ENCODE results near the gene UROD.
"Not testable (repeated sequence)": the region's sequence is repeated elsewhere in the genome, so short reads cannot be mapped to it uniquely, and the experiment has no call there.

Gene UROD

DNA sequence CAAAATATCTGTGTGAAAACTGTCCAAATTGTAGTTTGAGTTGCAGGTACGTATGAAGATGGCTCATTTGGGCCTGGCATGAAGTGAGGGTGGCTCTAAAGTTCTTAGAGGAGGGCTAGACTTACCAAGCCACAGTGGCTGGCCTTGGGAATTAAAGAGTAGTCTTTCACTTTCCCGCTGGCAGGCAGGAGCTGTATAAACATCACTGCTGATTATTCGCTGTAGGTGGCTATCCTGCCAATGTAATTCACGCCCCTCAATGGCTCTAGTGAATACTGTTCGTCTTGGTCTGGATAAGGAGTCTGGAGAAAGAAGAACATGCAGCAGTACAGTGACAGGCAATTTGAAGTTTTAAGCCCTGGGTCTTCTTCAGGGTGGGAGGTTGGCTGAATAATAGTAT, 31.0 kb downstream of the UROD start:
- no peak for DNase-seq

DNA sequence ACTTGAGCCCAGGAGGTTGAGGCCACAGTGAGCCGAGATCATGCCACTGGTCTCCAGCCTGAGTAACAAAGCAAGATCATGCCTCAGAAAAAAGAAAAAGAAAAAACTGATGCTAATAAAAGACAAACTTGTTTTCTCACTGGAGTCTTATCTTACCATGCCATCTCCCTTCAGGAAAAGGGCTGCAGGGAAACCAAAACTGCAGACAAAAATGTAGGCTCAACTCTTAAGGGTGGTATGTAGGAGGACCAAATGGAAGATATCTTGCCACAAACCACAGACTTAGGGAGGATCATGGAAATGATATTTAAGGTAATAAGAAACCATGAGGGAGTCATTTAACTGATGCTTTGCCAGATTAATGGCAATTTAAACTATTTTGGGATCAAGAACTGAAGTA, 32.9 kb downstream of the UROD start:
- DNase-seq, result no peak

DNA sequence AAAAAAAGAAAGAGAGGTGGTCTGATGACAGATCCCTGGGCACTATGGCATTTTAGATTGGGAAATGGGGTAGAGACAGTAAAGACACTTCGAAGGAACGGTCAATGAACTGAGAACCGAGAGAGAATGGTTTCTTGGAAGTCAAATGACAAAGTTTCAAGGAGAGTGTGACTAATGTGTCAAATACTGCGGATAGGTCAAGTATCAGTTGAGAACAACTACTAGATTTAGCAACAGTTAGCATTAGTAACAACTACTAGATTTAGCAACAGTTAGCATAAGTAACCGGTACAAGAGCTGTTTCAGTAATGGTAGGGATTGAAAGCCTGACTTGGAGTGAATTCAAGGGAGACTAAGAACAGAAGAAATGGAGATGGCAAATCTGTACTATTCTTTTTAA, 35.0 kb downstream of the UROD start:
- no peak for DNase-seq

DNA sequence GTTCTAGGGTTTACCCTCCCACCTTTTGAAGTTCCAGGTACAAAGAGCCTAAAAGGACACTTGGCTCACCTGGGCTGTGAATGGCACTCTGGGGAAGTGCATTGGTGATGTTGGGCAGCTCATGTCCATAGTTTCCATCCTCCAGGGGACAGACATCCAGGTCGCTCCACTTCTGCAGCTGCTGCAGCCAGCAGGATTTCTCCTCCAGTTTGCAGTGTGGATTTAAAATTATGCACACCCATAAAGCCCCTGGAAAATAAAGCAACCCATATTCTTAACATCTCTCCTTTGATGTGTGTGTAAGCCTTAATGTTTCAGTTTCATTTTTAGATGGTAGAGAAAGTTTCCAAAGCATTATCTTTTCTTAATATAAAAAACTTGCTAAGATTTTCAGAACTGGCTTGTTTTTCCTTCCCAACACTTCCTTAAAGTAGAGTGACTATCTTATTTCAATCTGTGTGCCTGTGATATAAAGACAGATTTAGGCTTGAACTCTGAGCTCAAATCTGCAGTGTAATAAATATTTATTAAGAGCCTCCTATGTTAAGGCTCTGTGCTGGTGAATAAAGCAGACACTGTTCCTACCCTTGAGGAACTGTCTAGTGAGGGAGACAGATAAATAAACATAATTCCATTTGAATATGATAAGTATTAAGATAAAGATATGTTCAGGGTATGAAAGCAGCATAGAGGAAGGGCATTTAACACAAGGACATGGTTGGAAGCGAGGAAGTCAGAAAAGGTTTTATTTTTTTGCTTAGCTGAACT, 39.1 kb downstream of the UROD start:
- DNase-seq, result no peak

DNA sequence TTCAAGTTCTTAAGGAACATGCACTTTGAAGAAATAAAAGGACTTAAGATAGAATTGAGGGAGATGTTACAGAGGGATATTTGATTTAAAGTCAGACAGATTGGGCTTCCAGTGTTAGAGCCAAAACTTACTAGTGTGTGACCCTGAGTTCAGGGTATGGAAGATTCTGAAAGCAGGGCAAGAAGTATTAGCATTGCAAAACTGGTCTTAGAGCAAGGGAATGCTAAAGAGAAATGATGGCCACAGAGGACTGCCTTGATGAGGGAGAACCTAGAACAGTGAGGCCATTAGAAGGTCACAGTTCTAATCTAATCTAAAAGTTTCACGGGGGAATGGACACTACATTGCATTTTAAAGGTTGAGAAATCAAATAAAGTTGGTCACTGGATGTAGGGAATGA, 45.5 kb downstream of the UROD start:
- no peak for DNase-seq

DNA sequence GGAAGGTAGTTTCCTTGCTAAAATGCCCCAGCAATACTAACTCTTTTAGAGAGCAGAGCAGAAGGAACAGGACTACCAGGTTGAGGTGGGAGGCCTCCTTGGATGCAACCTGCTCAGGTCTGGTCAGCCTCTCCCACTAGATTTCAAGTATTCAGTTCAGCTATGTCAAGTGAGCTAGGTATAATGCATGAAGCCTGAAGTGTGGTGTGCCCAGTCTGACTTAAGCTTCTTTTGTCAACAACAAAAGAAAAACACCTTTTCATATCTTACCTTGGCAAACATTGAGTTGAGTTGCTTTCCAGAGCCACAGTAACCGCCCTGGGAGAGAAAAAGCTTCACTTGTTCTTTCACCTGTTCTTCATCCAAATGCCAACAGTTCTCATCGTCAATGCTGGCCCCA, 47.8 kb downstream of the UROD start:
- DNase-seq, result no peak

DNA sequence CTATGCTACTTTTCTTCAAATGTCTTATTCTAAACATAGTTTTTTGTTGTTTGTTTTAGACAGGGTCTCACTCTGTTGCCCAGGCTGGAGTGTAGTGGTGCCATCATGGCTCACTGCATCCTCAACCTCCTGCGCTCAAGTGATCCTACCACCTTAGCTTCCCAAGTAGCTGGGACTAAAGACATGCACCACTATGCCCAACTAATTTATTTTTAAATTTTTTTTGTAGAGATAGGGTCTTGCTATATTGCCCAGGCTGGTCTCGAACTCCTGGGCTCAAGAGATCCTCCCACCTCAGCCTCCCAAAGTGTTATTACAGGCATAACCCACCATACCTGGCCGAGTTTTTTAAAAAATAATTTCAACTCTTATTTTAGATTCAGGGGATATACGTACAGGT, 50.4 kb downstream of the UROD start:
- not testable (repeated sequence) for DNase-seq

DNA sequence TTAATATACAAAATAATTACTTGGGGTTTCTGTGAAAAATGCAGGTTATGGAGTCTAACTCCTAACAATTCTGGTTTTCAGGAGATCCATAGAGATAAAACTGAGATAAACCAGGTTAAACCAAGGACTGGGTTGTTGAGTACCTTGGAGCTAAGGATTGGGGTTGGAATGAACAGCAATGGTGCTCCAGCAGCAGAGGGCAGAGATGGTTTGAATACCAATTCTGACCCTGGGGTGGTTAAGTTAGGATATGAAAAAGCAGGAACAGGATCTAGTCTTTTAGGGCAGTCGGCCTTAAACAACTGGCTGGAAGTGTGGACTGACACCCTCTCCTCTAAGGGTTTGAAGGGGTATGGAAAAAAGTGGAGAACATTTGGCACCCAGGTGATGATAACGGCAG, 53.0 kb downstream of the UROD start:
- no peak for DNase-seq
